Measurements from ENCODE around the gene ORC3.

Gene ORC3

DNA sequence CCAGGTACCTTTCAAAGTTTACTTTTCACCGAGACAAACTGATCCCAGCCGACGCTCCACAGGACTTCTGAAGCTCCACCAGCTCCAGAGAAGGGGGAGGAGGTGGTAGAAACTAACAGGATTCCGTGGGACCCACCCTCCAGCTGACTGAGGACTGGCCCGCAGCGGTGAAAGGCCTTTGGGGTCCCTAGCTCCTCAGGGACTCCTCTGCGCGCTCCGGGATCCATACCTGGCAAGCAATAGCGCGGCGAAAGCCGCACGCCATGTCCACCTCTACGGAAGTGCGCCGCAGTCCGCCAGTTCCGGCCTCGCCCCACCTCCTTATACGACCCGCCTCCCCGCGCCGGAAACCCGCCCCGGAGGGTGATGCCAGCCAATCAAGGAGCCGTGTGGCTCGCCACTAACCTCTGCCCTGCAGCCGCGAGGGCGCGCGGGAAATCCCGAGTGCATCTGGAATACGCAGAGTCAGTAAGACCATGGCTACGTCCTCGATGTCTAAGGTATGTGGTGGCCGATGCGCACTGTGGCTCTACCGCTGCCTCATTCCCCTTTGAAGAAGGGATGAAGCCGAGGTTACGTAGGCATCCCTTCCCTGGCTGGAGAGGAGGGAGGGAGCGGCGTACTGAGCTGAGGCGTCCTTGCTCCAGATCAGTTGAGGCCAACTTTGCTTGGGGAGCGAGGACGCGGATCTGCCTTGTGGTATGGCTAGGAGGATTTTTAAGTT, at the start of gene ORC3, which contains the start of gene RARS2:
Gene ORC3, plus strand, starts transcription at position 443 of the 724 bp plus-strand sequence. Its CDS starts 34 bp downstream, at position 477.
Gene RARS2, minus strand, starts transcription at position 295 of the 724 bp plus-strand sequence. Its CDS starts 30 bp downstream, at position 265.
- peak within 1 kb of the TSS; percentile 82 for H3K4me3 ChIP-seq (ENCODE audit: low read length)
- peak; percentile 75 for DNase-seq (ENCODE audit: low read depth)
- TF ChIP-seq CTCF (conservative IDR thresholded peaks at IDR 0.05; ENCODE audit: low read depth, low read length): no peak

DNA sequence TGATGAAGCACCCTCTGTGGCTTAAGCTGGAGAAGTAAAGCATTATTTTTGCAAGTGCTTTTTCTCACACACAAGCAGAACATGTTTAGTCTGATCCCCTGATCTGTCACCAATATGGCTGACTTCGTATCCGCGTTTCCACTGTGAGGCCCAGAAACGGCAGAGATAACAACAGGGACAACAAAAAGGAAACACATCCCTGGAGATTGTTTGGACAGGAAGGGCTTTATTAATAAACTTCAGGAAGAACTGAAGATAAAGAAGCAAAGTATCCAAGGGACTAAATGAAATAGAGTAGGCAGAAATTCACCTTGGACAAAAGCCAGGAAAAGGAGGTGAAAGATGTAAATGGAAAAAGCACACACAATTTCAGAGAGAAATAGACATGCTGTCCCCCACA, 49.4 kb upstream of the ORC3 start:
- TF ChIP-seq CTCF (conservative IDR thresholded peaks at IDR 0.05; ENCODE audit: low read depth, low read length): no peak
- no peak overlapping the region for H3K4me3 ChIP-seq (ENCODE audit: low read length)
- DNase-seq (ENCODE audit: low read depth): no peak

DNA sequence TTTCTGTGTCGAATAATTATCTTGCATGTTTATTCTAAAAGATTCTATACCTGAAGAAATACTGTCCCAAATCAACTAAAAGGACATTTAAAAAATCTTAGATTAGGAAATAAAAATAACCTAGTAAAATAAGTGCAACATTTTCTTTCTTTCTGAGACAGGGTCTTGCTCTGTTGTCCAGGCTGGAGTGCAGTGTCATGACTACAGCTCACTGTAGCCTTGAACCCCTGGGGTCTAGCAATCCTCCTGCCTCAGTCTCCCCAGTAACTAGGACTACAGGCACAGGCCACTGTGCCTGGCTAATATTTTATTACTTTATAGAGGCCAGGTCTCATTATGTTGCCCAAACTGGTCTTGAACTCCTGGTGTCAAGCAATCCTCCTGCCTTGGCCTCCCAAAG, 48.9 kb upstream of the ORC3 start:
- H3K4me3 ChIP-seq (ENCODE audit: low read length): no peak overlapping the region
- no peak for DNase-seq (ENCODE audit: low read depth)
- TF ChIP-seq CTCF (conservative IDR thresholded peaks at IDR 0.05; ENCODE audit: low read depth, low read length): no peak

GRCh38 chr6:87541744-87542143, 48.2 kb upstream of the ORC3 start:
- DNase-seq (ENCODE audit: low read depth): no peak
- TF ChIP-seq CTCF (conservative IDR thresholded peaks at IDR 0.05; ENCODE audit: low read depth, low read length): no peak
- no peak overlapping the region for H3K4me3 ChIP-seq (ENCODE audit: low read length)

- no peak overlapping the region for H3K4me3 ChIP-seq (ENCODE audit: low read length)
- no peak for TF ChIP-seq CTCF (conservative IDR thresholded peaks at IDR 0.05; ENCODE audit: low read depth, low read length)
- no peak for DNase-seq (ENCODE audit: low read depth)
Measured at GRCh38 chr6:87543696-87544473, 46.0 kb upstream of the ORC3 start.

GRCh38 chr6:87544474-87544735, 45.5 kb upstream of the ORC3 start:
- no peak for DNase-seq (ENCODE audit: low read depth)
- H3K4me3 ChIP-seq (ENCODE audit: low read length): no peak overlapping the region
- TF ChIP-seq CTCF (conservative IDR thresholded peaks at IDR 0.05; ENCODE audit: low read depth, low read length): no peak

GRCh38 chr6:87551799-87552198, 38.1 kb upstream of the ORC3 start:
- no peak overlapping the region for H3K4me3 ChIP-seq (ENCODE audit: low read length)
- DNase-seq (ENCODE audit: low read depth): no peak

More at GRCh38 chr6:87551799-87552198, 38.1 kb upstream of the ORC3 start:
- TF ChIP-seq CTCF (conservative IDR thresholded peaks at IDR 0.05; ENCODE audit: low read depth, low read length): no peak
